ENCODE data around the gene MZB1. TPM values are rescaled to one million over a fixed set of nuclear protein-coding genes. Genes with fewer than 3 reads are reported as not detected.

Gene MZB1
- total RNA-seq, 1 experiment from 2014 or later: 0.52 TPM

GRCh38 chr5:139417214-139417613 lies 27.5 kb upstream of the MZB1 start:
- no peaks in the 10 kb centered on the region for H3K79me2 ChIP-seq (ENCODE audit: low read depth)
- ChIA-PET POLR2A (ENCODE audit: unreplicated experiment) (interaction anchor here (0.7 kb wide), 1 partner anchor 43 kb away, joined by 29 read pairs; no protein-coding TSS in a partner anchor), CTCF (interaction anchor here (0.6 kb wide), 1 partner anchor 219 kb away, joined by 3 read pairs; no protein-coding TSS in a partner anchor)
- intact Hi-C loops (cut with micrococcal nuclease; ENCODE audit: unreplicated experiment): no loop called here
- no peak overlapping the region for H2AFZ ChIP-seq
- H3K9me2 ChIP-seq (ENCODE audit: insufficient read depth): no peaks in the 10 kb centered on the region
- no peaks in the 10 kb centered on the region for H3K9me3 ChIP-seq (ENCODE audit: insufficient read depth, low read depth)
- no peaks in the 10 kb centered on the region for H3F3A ChIP-seq (ENCODE audit: insufficient read depth, low read depth)
- no peaks in the 10 kb centered on the region for H4K20me1 ChIP-seq (ENCODE audit: insufficient read depth)
- no peak overlapping the region for H3K27ac ChIP-seq
- no peaks in the 10 kb centered on the region for H3K36me3 ChIP-seq (ENCODE audit: low read depth)
- BruUV-seq (replicated peaks): no TSS peak
- H3K4me3 ChIP-seq: no peak overlapping the region
- no peaks in the 10 kb centered on the region for H3K4me1 ChIP-seq (replicated peaks; ENCODE audit: insufficient read depth)
- no peak overlapping the region for H3K4me2 ChIP-seq
- H3K27me3 ChIP-seq (ENCODE audit: insufficient read depth, low read depth): no peaks in the 10 kb centered on the region
- no peak for TF ChIP-seq CTCF (conservative IDR thresholded peaks at IDR 0.05)
- no peak for TF ChIP-seq EZH2 (IDR thresholded peaks at IDR 0.05; ENCODE audit: low read depth)
- DNase-seq: no peak

GRCh38 chr5:139416651-139417050 lies 26.9 kb upstream of the MZB1 start:
- no peaks in the 10 kb centered on the region for H4K20me1 ChIP-seq (ENCODE audit: insufficient read depth)
- DNase-seq: no peak
- POLR2A ChIA-PET (ENCODE audit: unreplicated experiment): interaction anchor here (0.6 kb wide), 1 partner anchor 90 kb away, joined by 4 read pairs; no protein-coding TSS in a partner anchor

GRCh38 chr5:139415869-139416268 lies 26.2 kb upstream of the MZB1 start:
- Histone ChIP-seq H2AFZ (no peak overlapping the region), H4K20me1 (ENCODE audit: insufficient read depth) (no peaks in the 10 kb centered on the region), H3F3A (ENCODE audit: insufficient read depth, low read depth) (no peaks in the 10 kb centered on the region), H3K27ac (no peak overlapping the region), H3K9me3 (ENCODE audit: insufficient read depth, low read depth) (no peaks in the 10 kb centered on the region), H3K36me3 (ENCODE audit: low read depth) (no peaks in the 10 kb centered on the region), H3K4me1 (replicated peaks; ENCODE audit: insufficient read depth) (no peaks in the 10 kb centered on the region), H3K4me2 (no peak overlapping the region), H3K4me3 (no peak overlapping the region), H3K79me2 (ENCODE audit: low read depth) (no peaks in the 10 kb centered on the region), H3K27me3 (ENCODE audit: insufficient read depth, low read depth) (no peaks in the 10 kb centered on the region), H3K9me2 (ENCODE audit: insufficient read depth) (no peaks in the 10 kb centered on the region)
- DNase-seq: no peak
- CTCF ChIA-PET: no interaction called here
- intact Hi-C loops (cut with micrococcal nuclease; ENCODE audit: unreplicated experiment): no loop called here
- POLR2A ChIA-PET (ENCODE audit: unreplicated experiment): interaction anchor here (0.6 kb wide), 1 partner anchor 91 kb away, joined by 4 read pairs; no protein-coding TSS in a partner anchor
- BruUV-seq (replicated peaks): no TSS peak
- TF ChIP-seq EZH2 (IDR thresholded peaks at IDR 0.05; ENCODE audit: low read depth) (no peak), CTCF (conservative IDR thresholded peaks at IDR 0.05) (no peak)

More at GRCh38 chr5:139416651-139417050, 26.9 kb upstream of the MZB1 start:
- H3K9me2 ChIP-seq (ENCODE audit: insufficient read depth): no peaks in the 10 kb centered on the region
- no peaks in the 10 kb centered on the region for H3K79me2 ChIP-seq (ENCODE audit: low read depth)
- no TSS peak for BruUV-seq (replicated peaks)
- no peak for TF ChIP-seq CTCF (conservative IDR thresholded peaks at IDR 0.05)
- no peak for TF ChIP-seq EZH2 (IDR thresholded peaks at IDR 0.05; ENCODE audit: low read depth)
- no peaks in the 10 kb centered on the region for H3F3A ChIP-seq (ENCODE audit: insufficient read depth, low read depth)
- no peak overlapping the region for H3K4me3 ChIP-seq
- H3K36me3 ChIP-seq (ENCODE audit: low read depth): no peaks in the 10 kb centered on the region
- H3K4me1 ChIP-seq (replicated peaks; ENCODE audit: insufficient read depth): no peaks in the 10 kb centered on the region
- CTCF ChIA-PET: no interaction called here
- no peak overlapping the region for H3K27ac ChIP-seq
- no peak overlapping the region for H2AFZ ChIP-seq
- H3K4me2 ChIP-seq: no peak overlapping the region
- no peaks in the 10 kb centered on the region for H3K9me3 ChIP-seq (ENCODE audit: insufficient read depth, low read depth)
- no peaks in the 10 kb centered on the region for H3K27me3 ChIP-seq (ENCODE audit: insufficient read depth, low read depth)
- intact Hi-C loops (cut with micrococcal nuclease; ENCODE audit: unreplicated experiment): no loop called here
